ENCODE results near the gene CLTB. TPM values are rescaled to one million over a fixed set of nuclear protein-coding genes. Genes with fewer than 3 reads are reported as not detected.

The CLTB gene
- polyA plus RNA-seq, 1 of the 3 experiments (the other 2 are of a cell fraction): 91.2 TPM

DNA sequence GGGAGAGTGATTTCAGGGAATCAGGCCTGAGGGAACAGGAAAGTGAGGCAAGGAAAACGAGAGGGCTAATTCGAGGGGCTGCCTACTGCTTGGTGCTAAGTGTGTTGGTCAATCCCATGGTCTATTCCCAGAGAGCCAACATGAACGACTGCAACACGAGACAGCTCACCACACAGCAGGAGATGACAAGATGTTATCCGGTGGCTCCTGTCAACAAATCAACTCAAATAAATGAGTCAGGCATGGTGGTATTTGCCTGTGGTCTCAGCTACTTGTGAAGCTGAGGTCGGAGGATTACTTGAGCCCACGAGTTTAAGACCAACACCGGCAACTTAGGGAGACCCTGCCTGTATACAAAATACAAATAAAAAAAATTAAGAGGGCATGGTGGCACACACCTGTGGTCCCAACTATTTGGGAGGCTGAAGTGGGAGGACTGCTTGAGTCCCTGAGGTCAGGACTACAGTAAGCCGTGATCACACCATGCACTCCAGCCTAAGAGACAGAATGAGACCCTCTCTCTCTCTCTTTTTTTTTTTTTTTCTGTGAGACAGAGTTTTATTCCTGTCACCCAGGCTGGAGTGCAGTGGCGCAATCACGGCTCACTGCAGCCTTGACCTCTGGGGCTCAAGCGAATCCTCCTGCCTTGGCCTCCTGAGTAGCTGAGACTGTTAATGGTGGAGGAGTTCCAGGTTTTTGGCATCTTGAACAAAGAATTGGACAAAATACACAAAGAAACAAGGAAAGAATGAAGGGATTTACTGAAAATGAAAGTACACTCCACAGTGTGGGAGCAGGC, 22.8 kb upstream of the CLTB start (continued):
- TF ChIP-seq FOSL2 (IDR thresholded peaks at IDR 0.05; ENCODE audit: borderline replicate concordance, low read depth): peak; percentile 44; the same call in 1 of the 2 replicates
- TF ChIP-seq POLR2AphosphoS5 (IDR thresholded peaks at IDR 0.05; ENCODE audit: low read depth, low read length): 0 out of 2 replicates have a peak, but pooled peaks have one; percentile 29

GRCh38 chr5:176436656-176437055, 20.3 kb upstream of the CLTB start:
- Histone ChIP-seq H2AFZ (ENCODE audit: low read depth) (peak overlapping the region; percentile 57), H3K4me2 (peak overlapping the region; percentile 74), H3K79me2 (ENCODE audit: insufficient read depth) (no peaks in the 10 kb centered on the region), H4K20me1 (ENCODE audit: insufficient read depth) (no peaks in the 10 kb centered on the region), H3K36me3 (replicated peaks in 1 of 2; ENCODE audit: control insufficient read depth in 1 of 2, insufficient read depth in 2 of 2, low read length in 1 of 2) (no peaks in the 10 kb centered on the region), H3K9ac (no peak overlapping the region), H3K9me2 (no peaks in the 10 kb centered on the region), H3K9me3 (no peaks in the 10 kb centered on the region), H3K27ac (ENCODE audit: low read depth in 2 of 2, low read length in 1 of 2) (no peak overlapping the region), H3K27me3 (ENCODE audit: insufficient read depth) (no peaks in the 10 kb centered on the region; the same call in 1 of the 2 replicates), H3K4me1 (ENCODE audit: control insufficient read depth in 1 of 2, insufficient read depth in 2 of 2, low read depth in 1 of 2, low read length in 1 of 2) (no peaks in the 10 kb centered on the region), H3K4me3 (ENCODE audit: low read depth in 2 of 2, low read length in 1 of 2) (peak overlapping the region in 1 of 2 experiments; percentile 39; a peak in 1 of 4 replicates), H3F3A (replicated peaks; ENCODE audit: insufficient read depth) (peaks cover 13% of the 10 kb centered on the region)
- ChIA-PET CTCF (interaction anchor here (1.3 kb wide), 1 partner anchor 20 kb away, joined by 4 read pairs; the partner anchor contains the start of gene CLTB), POLR2A (interaction anchor here (0.6 kb wide), 1 partner anchor 94 kb away, joined by 5 read pairs; no protein-coding TSS in a partner anchor)
- 25% methylated on average over 5 of the region's 5 CpGs for WGBS (ENCODE audit: low lambda C conversion rate)
- DNase-seq: no peak
- no peak for TF ChIP-seq EZH2phosphoT487 (IDR thresholded peaks at IDR 0.05; ENCODE audit: borderline replicate concordance, low read depth)
- no peak for TF ChIP-seq YY1 (IDR thresholded peaks at IDR 0.05; ENCODE audit: low read depth)
- TF ChIP-seq FOSL2 (IDR thresholded peaks at IDR 0.05; ENCODE audit: borderline replicate concordance, low read depth): no peak
- TF ChIP-seq EP300 (IDR thresholded peaks at IDR 0.05; ENCODE audit: borderline replicate concordance in 1 of 2, low read depth in 1 of 2, low read length in 1 of 2): no peak
- TF ChIP-seq POLR2AphosphoS5 (IDR thresholded peaks at IDR 0.05; ENCODE audit: low read depth, low read length): no peak
- no peak for TF ChIP-seq SMC3 (IDR thresholded peaks at IDR 0.05; ENCODE audit: low read depth, low read length)
- no peak for TF ChIP-seq CTCF (IDR thresholded peaks at IDR 0.05)
- TF ChIP-seq USF1 (IDR thresholded peaks at IDR 0.05; ENCODE audit: borderline replicate concordance, low read depth): no peak
- TF ChIP-seq RXRA (IDR thresholded peaks at IDR 0.05; ENCODE audit: borderline replicate concordance, low read depth): no peak
- TF ChIP-seq TEAD4 (IDR thresholded peaks at IDR 0.05; ENCODE audit: borderline replicate concordance, insufficient read depth): no peak
- TF ChIP-seq GATA2 (CRISPR knock-in tag; IDR thresholded peaks at IDR 0.05): no peak
- TF ChIP-seq, protein P1, sequence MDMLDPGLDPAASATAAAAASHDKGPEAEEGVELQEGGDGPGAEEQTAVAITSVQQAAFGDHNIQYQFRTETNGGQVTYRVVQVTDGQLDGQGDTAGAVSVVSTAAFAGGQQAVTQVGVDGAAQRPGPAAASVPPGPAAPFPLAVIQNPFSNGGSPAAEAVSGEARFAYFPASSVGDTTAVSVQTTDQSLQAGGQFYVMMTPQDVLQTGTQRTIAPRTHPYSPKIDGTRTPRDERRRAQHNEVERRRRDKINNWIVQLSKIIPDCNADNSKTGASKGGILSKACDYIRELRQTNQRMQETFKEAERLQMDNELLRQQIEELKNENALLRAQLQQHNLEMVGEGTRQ (IDR thresholded peaks at IDR 0.05; ENCODE audit: borderline replicate concordance, low read depth, low read length): no peak
